Mammary epithelial cell (primary cell): ENCODE data around the gene DNMBP.

Experiments
- EZH2 ChIP-seq: IDR thresholded peaks from 2 replicates; pipeline ENCODE4 v1.6.1; 2012; ENCODE audit warnings: low read length, inconsistent platforms, borderline replicate concordance
- TF ChIP-seq, protein P1 (sequence below), 2 donors: IDR thresholded peaks in 1 of 2; conservative IDR thresholded peaks in 1 of 2; 2 replicates each; pipeline ENCODE4 v1.5.1; 2011 to 2012; ENCODE audit warnings: inconsistent platforms in 2 of 2, low read length in 2 of 2, mild to moderate bottlenecking in 2 of 2, control low read depth in 1 of 2, low read depth in 1 of 2; ENCODE audit not compliant: insufficient read depth in 1 of 2; ENCODE audit errors: extremely low read depth in 1 of 2

DNA sequence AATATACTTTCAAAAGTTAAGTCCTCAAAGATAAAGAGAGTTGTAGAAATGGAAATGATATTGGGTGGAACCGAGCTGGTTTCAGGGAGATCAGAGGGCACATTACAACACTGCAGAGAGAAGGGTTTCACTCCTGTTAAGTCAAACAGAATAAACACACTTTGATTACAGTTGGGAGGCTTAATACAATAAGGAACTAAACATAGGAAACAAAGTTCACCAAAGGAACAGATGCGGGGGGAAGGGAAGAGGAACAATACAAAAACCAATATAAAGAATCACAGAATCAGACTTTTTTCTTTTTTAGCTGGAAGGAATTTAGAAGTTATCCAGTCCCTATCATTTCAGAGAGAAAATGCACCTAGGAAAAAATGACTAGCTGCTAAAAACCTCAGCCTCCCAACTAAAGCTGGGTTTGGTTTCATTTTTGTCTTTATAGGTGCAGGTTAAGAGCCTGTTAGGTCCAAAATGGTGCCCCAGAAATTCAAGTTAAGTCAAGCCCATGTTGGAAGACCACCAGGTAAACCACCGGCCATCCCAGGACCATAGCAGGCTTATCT, 81.9 kb downstream of the DNMBP start:
- TF ChIP-seq, protein P1, sequence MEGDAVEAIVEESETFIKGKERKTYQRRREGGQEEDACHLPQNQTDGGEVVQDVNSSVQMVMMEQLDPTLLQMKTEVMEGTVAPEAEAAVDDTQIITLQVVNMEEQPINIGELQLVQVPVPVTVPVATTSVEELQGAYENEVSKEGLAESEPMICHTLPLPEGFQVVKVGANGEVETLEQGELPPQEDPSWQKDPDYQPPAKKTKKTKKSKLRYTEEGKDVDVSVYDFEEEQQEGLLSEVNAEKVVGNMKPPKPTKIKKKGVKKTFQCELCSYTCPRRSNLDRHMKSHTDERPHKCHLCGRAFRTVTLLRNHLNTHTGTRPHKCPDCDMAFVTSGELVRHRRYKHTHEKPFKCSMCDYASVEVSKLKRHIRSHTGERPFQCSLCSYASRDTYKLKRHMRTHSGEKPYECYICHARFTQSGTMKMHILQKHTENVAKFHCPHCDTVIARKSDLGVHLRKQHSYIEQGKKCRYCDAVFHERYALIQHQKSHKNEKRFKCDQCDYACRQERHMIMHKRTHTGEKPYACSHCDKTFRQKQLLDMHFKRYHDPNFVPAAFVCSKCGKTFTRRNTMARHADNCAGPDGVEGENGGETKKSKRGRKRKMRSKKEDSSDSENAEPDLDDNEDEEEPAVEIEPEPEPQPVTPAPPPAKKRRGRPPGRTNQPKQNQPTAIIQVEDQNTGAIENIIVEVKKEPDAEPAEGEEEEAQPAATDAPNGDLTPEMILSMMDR (conservative IDR thresholded peaks at IDR 0.05 in 1 of 2, IDR thresholded peaks at IDR 0.05 in 1 of 2; ENCODE audit: extremely low read depth in 1 of 2, insufficient read depth in 1 of 2, low read depth in 1 of 2, low read length in 2 of 2): no peak
- TF ChIP-seq EZH2: no peak
